H9 (cell line): ENCODE data around the gene PCBP4. TPM values are rescaled to one million over a fixed set of nuclear protein-coding genes. Genes with fewer than 3 reads are reported as not detected.

Source experiments
- DNase-seq: peaks from one replicate; pipeline ENCODE4 v3.0.0-alpha.2; 2017
- H2AFZ ChIP-seq: one replicate; pipeline ENCODE4 v1.6.1; 2013; ENCODE audit warnings: mild to moderate bottlenecking, low read length, control low read depth, moderate library complexity
- H2AK5ac ChIP-seq: 2 replicates; pipeline ENCODE4 v1.6.1; 2013; ENCODE audit warnings: low read length, control low read depth, mixed read lengths; ENCODE audit not compliant: insufficient read length
- H2BK120ac ChIP-seq: one replicate; pipeline ENCODE4 v1.6.1; 2013; ENCODE audit warnings: low read depth, mild to moderate bottlenecking, low read length, control low read depth, inconsistent platforms; ENCODE audit not compliant: poor library complexity, severe bottlenecking
- H2BK12ac ChIP-seq: 2 replicates; pipeline ENCODE4 v1.6.1; 2013; ENCODE audit warnings: low read length, control low read depth, mixed read lengths, low read depth; ENCODE audit not compliant: insufficient read length
- H2BK15ac ChIP-seq: 2 replicates; pipeline ENCODE4 v1.6.1; 2013; ENCODE audit warnings: low read depth, low read length, control low read depth
- H2BK20ac ChIP-seq: one replicate; pipeline ENCODE4 v1.6.1; 2013; ENCODE audit warnings: low read depth, mild to moderate bottlenecking, low read length, control low read depth, inconsistent platforms; ENCODE audit not compliant: poor library complexity, severe bottlenecking
- H2BK5ac ChIP-seq: 2 replicates; pipeline ENCODE4 v1.6.1; 2013; ENCODE audit warnings: low read length, control low read depth, mixed read lengths; ENCODE audit not compliant: insufficient read length
- H3K14ac ChIP-seq: 2 replicates; pipeline ENCODE4 v1.6.1; 2013; ENCODE audit warnings: low read length, control low read depth; ENCODE audit not compliant: insufficient read depth
- H3K18ac ChIP-seq: 2 replicates; pipeline ENCODE4 v1.6.1; 2013; ENCODE audit warnings: low read depth, mild to moderate bottlenecking, mixed read lengths, low read length, control low read depth; ENCODE audit not compliant: insufficient read length
- H3K23ac ChIP-seq: 2 replicates; pipeline ENCODE4 v1.6.1; 2013; ENCODE audit warnings: low read length, control low read depth, mixed read lengths, low read depth; ENCODE audit not compliant: insufficient read length
- H3K23me2 ChIP-seq: 2 replicates; pipeline ENCODE4 v1.6.1; 2013; ENCODE audit warnings: low read depth, mild to moderate bottlenecking, mixed read lengths, low read length, control low read depth; ENCODE audit not compliant: insufficient read length, poor library complexity, severe bottlenecking
- H3K27ac ChIP-seq: 2 replicates; pipeline ENCODE4 v1.5.1; 2013; ENCODE audit warnings: low read length, control low read depth, mixed read lengths, low read depth; ENCODE audit not compliant: insufficient read length
- H3K27me3 ChIP-seq: 2 replicates; pipeline ENCODE4 v1.6.1; 2013; ENCODE audit warnings: low read length, control low read depth, inconsistent platforms; ENCODE audit not compliant: insufficient read depth
- H3K4ac ChIP-seq: 2 replicates; pipeline ENCODE4 v1.6.1; 2013; ENCODE audit warnings: low read depth, mild to moderate bottlenecking, control low read depth, inconsistent platforms, low read length, moderate library complexity
- H3K4me1 ChIP-seq: 2 replicates; pipeline ENCODE4 v1.6.1; 2013; ENCODE audit warnings: low read length, control low read depth, inconsistent platforms; ENCODE audit not compliant: insufficient read depth
- H3K4me2 ChIP-seq: 2 replicates; pipeline ENCODE4 v1.6.1; 2013; ENCODE audit warnings: low read length, control low read depth, mixed read lengths; ENCODE audit not compliant: insufficient read length, insufficient read depth
- H3K56ac ChIP-seq: 2 replicates; pipeline ENCODE4 v1.6.1; 2013; ENCODE audit warnings: low read depth, mild to moderate bottlenecking, mixed read lengths, low read length, control low read depth; ENCODE audit not compliant: insufficient read length
- H3K79me1 ChIP-seq: 2 replicates; pipeline ENCODE4 v1.6.1; 2013; ENCODE audit warnings: low read depth, mild to moderate bottlenecking, moderate library complexity, low read length, control low read depth, inconsistent platforms; ENCODE audit not compliant: insufficient read depth, poor library complexity, severe bottlenecking
- H3K79me2 ChIP-seq: 2 replicates; pipeline ENCODE4 v1.6.1; 2013; ENCODE audit warnings: low read length, control low read depth, inconsistent platforms; ENCODE audit not compliant: insufficient read depth
- H3K9ac ChIP-seq: 2 replicates; pipeline ENCODE4 v1.6.1; 2013; ENCODE audit warnings: low read length, control low read depth, mixed read lengths; ENCODE audit not compliant: insufficient read length; ENCODE audit errors: extremely low read depth
- H3K9me3 ChIP-seq: one replicate; pipeline ENCODE4 v1.6.1; 2013; ENCODE audit warnings: low read depth, low read length, inconsistent platforms; ENCODE audit not compliant: control insufficient read depth
- H3T11ph ChIP-seq: one replicate; pipeline ENCODE4 v1.6.1; 2013; ENCODE audit warnings: mild to moderate bottlenecking, low read length, control low read depth, inconsistent platforms
- H4K20me1 ChIP-seq: one replicate; pipeline ENCODE4 v1.6.1; 2013; ENCODE audit not compliant: control insufficient read depth, insufficient read length, insufficient read depth
- H4K5ac ChIP-seq: 2 replicates; pipeline ENCODE4 v1.6.1; 2013; ENCODE audit warnings: low read depth, mild to moderate bottlenecking, mixed read lengths, low read length, control low read depth; ENCODE audit not compliant: insufficient read length
- H4K8ac ChIP-seq: replicated peaks from 2 replicates; pipeline ENCODE4 v1.6.1; 2013; ENCODE audit warnings: low read length, control low read depth, mixed read lengths, low read depth; ENCODE audit not compliant: insufficient read length
- H4K91ac ChIP-seq: 2 replicates; pipeline ENCODE4 v1.6.1; 2013; ENCODE audit warnings: low read depth, mild to moderate bottlenecking, moderate library complexity, mixed read lengths, low read length, control low read depth; ENCODE audit not compliant: insufficient read length
- H3K27ac Mint-ChIP-seq, 3 experiments: 2 replicates in 2 of 3; 3 replicates in 1 of 3; pipeline ENCODE4 v1.8.0; 2020 to 2021; ENCODE audit warnings: mixed read lengths in 3 of 3, mild to moderate bottlenecking in 1 of 3, moderate library complexity in 1 of 3
- H3K27me3 Mint-ChIP-seq: 2 replicates; pipeline ENCODE4 v1.8.0; 2021; ENCODE audit warnings: low read depth, mild to moderate bottlenecking, moderate library complexity, mixed read lengths
- H3K36me3 Mint-ChIP-seq, 3 experiments: 2 replicates in 2 of 3; 3 replicates in 1 of 3; pipeline ENCODE4 v1.8.0; 2020 to 2021; ENCODE audit warnings: low read depth in 3 of 3, mixed read lengths in 3 of 3; ENCODE audit not compliant: insufficient read depth in 1 of 3
- H3K4me1 Mint-ChIP-seq, 2 experiments: 2 replicates each; pipeline ENCODE4 v1.8.0; 2020; ENCODE audit warnings: mixed read lengths in 2 of 2
- H3K4me3 Mint-ChIP-seq, 2 experiments: 2 replicates in 1 of 2; 3 replicates in 1 of 2; pipeline ENCODE4 v1.8.0; 2020 to 2021; ENCODE audit warnings: mild to moderate bottlenecking in 2 of 2, mixed read lengths in 2 of 2, moderate library complexity in 1 of 2
- H3K9me3 Mint-ChIP-seq, 2 experiments: 2 replicates in 1 of 2; 3 replicates in 1 of 2; pipeline ENCODE4 v1.8.0; 2020; ENCODE audit warnings: mild to moderate bottlenecking in 2 of 2, mixed read lengths in 2 of 2, moderate library complexity in 1 of 2
- CTCF ChIP-seq: fragments of 200-600 bp; sonication (generic); conservative IDR thresholded peaks from 3 replicates; pipeline ENCODE4 v1.8.0; 2021; ENCODE audit warnings: antibody characterized with exemption, mild to moderate bottlenecking
- WGBS: extraction: QIAGEN DNeasy Blood & Tissue Kit; methylation state at CpG from one replicate; pipeline ENCODE4 v1.1.7; 2013; ENCODE audit warnings: missing lambda C conversion rate, low lambda C conversion rate, mixed read lengths; ENCODE audit not compliant: insufficient read length; ENCODE audit errors: extremely low coverage; 5-methylcytosine and 5-hydroxymethylcytosine counted together
- total RNA-seq: library from RNA; stranded (reverse); gene quantifications from 2 replicates; pipeline ENCODE4 v1.2.1, GENCODE V29; 2021

Gene PCBP4
- total RNA-seq, 1 experiment from 2014 or later, result 24.6 TPM

- Histone ChIP-seq H4K5ac (no peak overlapping the region), H3K79me2 (no peaks in the 10 kb centered on the region), H4K91ac (no peak overlapping the region), H3K27ac (no peak overlapping the region), H3K18ac (no peak overlapping the region), H2BK20ac (no peak overlapping the region), H2AK5ac (no peak overlapping the region), H3K14ac (no peak overlapping the region), H2BK15ac (no peak overlapping the region), H3T11ph (no peak overlapping the region), H2BK120ac (no peak overlapping the region), H3K4me2 (no peak overlapping the region), H3K23ac (no peak overlapping the region), H2AFZ (no peak overlapping the region), H3K9ac (no peak overlapping the region), H3K23me2 (no peaks in the 10 kb centered on the region), H4K20me1 (no peaks in the 10 kb centered on the region), H3K4ac (no peak overlapping the region), H3K79me1 (no peaks in the 10 kb centered on the region), H3K9me3 (no peaks in the 10 kb centered on the region), H4K8ac (no peak overlapping the region), H2BK12ac (no peak overlapping the region), H2BK5ac (no peak overlapping the region), H3K56ac (no peak overlapping the region), H3K4me1 (no peaks in the 10 kb centered on the region), H3K27me3 (no peaks in the 10 kb centered on the region)
- no peaks in the 10 kb centered on the region for H3K9me3 Mint-ChIP-seq
- no peak overlapping the region for H3K27ac Mint-ChIP-seq
- peaks cover 2 to 11% of the 10 kb centered on the region in 2 experiments; a peak in 3 of 4 replicates for H3K4me1 Mint-ChIP-seq
- no peak for TF ChIP-seq CTCF
- peaks cover 2% of the 10 kb centered on the region for H3K27me3 Mint-ChIP-seq
- no peak for DNase-seq
- no CpG with 5 or more reads among the region's 6 CpGs for WGBS
- no peak overlapping the region for H3K4me3 Mint-ChIP-seq
- H3K36me3 Mint-ChIP-seq, result no peaks in the 10 kb centered on the region
These were observed 46.7 kb upstream of the PCBP4 start for GRCh38 chr3:52013802-52014598.
